ENCODE measurements around the gene POU2F3. TPM values are rescaled to one million over a fixed set of nuclear protein-coding genes. Genes with fewer than 3 reads are reported as not detected.
A peak's percentile ranks its signal among the peaks of the same experiment; 100 is the strongest.

Gene POU2F3
- polyA plus RNA-seq, 3 donors from 2014 or later: not detected

GRCh38 chr11:120283124-120283523 lies 43.2 kb downstream of the POU2F3 start:
- Mint-ChIP-seq H3K27ac (no peak overlapping the region), H3K9me3 (no peaks in the 10 kb centered on the region), H3K36me3 (no peaks in the 10 kb centered on the region), H3K4me1 (no peaks in the 10 kb centered on the region), H3K4me3 (no peak overlapping the region), H3K27me3 (ENCODE audit: low read depth in 3 of 3) (peaks cover 1 to 6% (median 3%) of the 10 kb centered on the region in 3 donors)
- DNase-seq: no peak

- Mint-ChIP-seq H3K27ac (no peak overlapping the region), H3K4me1 (no peaks in the 10 kb centered on the region), H3K4me3 (no peak overlapping the region), H3K27me3 (ENCODE audit: low read depth in 3 of 3) (peaks cover 5 to 8% (median 6%) of the 10 kb centered on the region in 3 donors), H3K36me3 (no peaks in the 10 kb centered on the region), H3K9me3 (no peaks in the 10 kb centered on the region)
- no peak for DNase-seq
Measured at GRCh38 chr11:120284272-120284671, 44.3 kb downstream of the POU2F3 start.

DNA sequence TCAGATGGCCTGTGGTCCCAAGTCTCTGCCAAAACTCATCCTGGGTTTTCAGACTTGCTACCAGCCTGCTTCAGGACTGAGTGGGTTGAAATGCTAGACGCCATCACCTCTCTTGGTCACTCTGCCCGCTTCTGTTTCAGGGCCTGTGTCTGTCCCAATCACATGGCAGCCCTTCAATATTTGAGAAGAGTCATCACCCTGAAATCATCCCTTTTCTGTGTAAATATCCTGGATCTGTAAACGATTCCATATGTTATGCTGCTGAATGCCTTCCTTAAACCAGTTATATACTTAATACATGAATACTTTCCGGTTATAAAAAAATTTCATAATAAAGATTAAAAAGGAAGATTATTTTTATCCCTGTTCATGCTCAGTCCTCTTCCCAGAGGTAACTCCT lies 45.3 kb downstream of the POU2F3 start:
- H3K4me1 Mint-ChIP-seq: no peaks in the 10 kb centered on the region
- no peak overlapping the region for H3K27ac Mint-ChIP-seq
- H3K36me3 Mint-ChIP-seq: no peaks in the 10 kb centered on the region
- no peak overlapping the region for H3K4me3 Mint-ChIP-seq
- no peaks in the 10 kb centered on the region for H3K9me3 Mint-ChIP-seq
- peaks cover 5 to 8% (median 7%) of the 10 kb centered on the region in 3 donors for H3K27me3 Mint-ChIP-seq (ENCODE audit: low read depth in 3 of 3)
- DNase-seq: no peak

- DNase-seq: no peak
- H3K36me3 Mint-ChIP-seq: no peaks in the 10 kb centered on the region
- no peak overlapping the region for H3K27ac Mint-ChIP-seq
- H3K4me3 Mint-ChIP-seq: no peak overlapping the region
- H3K27me3 Mint-ChIP-seq (ENCODE audit: low read depth in 3 of 3): peaks cover 2 to 8% (median 7%) of the 10 kb centered on the region in 3 donors
- no peaks in the 10 kb centered on the region for H3K4me1 Mint-ChIP-seq
- no peaks in the 10 kb centered on the region for H3K9me3 Mint-ChIP-seq
Measured at GRCh38 chr11:120288021-120288420, 48.1 kb downstream of the POU2F3 start.

- Mint-ChIP-seq H3K4me3 (peak overlapping the region in 1 of 5 donors; percentile 28), H3K27me3 (ENCODE audit: low read depth in 3 of 3) (peaks cover 6 to 8% (median 8%) of the 10 kb centered on the region in 3 donors), H3K4me1 (no peaks in the 10 kb centered on the region), H3K36me3 (no peaks in the 10 kb centered on the region), H3K9me3 (no peaks in the 10 kb centered on the region), H3K27ac (no peak overlapping the region)
- DNase-seq: no peak
Measured at GRCh38 chr11:120289426-120289825, 49.5 kb downstream of the POU2F3 start.

DNA sequence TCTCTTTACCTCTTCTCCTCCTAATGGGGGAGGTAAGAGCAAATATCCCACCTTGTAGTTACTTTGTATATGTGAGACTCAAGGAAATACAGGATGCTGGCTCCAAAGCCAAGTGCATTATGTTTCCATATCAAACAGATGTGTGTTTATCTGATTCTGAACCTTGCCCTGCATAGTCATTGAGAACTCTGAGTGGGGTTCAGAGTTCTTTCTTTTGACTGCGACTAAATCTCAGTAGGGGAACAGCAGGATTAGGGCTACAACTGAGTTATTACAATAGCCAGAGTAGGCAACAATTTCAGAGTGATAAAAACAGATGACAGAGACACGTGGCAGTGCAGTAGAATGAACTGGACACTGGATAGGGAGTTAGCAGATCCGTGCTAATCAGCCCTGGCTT lies 51.0 kb downstream of the POU2F3 start:
- Mint-ChIP-seq H3K4me3 (no peak overlapping the region), H3K27me3 (ENCODE audit: low read depth in 3 of 3) (peaks cover 8 to 13% (median 8%) of the 10 kb centered on the region in 3 donors), H3K4me1 (no peaks in the 10 kb centered on the region), H3K9me3 (no peaks in the 10 kb centered on the region), H3K36me3 (no peaks in the 10 kb centered on the region), H3K27ac (no peak overlapping the region)
- DNase-seq: no peak

- peaks cover 11 to 13% (median 12%) of the 10 kb centered on the region in 3 donors for H3K27me3 Mint-ChIP-seq (ENCODE audit: low read depth in 3 of 3)
- H3K27ac Mint-ChIP-seq: no peak overlapping the region
- no peaks in the 10 kb centered on the region for H3K4me1 Mint-ChIP-seq
Measured at GRCh38 chr11:120293038-120293800, 53.3 kb downstream of the POU2F3 start.

DNA sequence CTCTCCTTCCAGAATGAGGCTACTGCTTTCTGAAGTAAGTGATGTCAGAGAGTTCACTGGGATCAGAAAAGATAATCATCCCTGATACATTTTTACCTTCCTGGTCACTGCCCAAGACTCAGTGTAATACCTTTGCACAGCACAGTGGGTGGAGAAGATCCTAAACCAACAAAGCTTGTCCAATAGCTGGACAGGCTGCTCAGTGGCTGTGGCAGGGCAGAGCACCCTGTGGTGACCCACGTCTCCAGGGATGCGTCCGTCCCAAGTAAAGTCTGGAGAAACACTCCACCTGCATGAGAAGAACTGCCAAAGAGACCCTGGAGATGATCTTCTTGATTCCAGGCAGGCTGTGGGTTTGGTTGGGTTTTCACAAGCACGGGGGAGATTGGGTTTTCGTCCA lies 54.2 kb downstream of the POU2F3 start:
- H3K9me3 Mint-ChIP-seq: no peaks in the 10 kb centered on the region
- H3K36me3 Mint-ChIP-seq: no peaks in the 10 kb centered on the region
- no peak overlapping the region for H3K4me3 Mint-ChIP-seq
- H3K4me1 Mint-ChIP-seq: no peaks in the 10 kb centered on the region
- DNase-seq: no peak
- H3K27ac Mint-ChIP-seq: no peak overlapping the region
- H3K27me3 Mint-ChIP-seq (ENCODE audit: low read depth in 3 of 3): peaks cover 9 to 11% (median 9%) of the 10 kb centered on the region in 3 donors

More at GRCh38 chr11:120293038-120293800, 53.3 kb downstream of the POU2F3 start:
- H3K4me3 Mint-ChIP-seq: no peak overlapping the region
- no peaks in the 10 kb centered on the region for H3K9me3 Mint-ChIP-seq
- no peaks in the 10 kb centered on the region for H3K36me3 Mint-ChIP-seq
- no peak for DNase-seq

DNA sequence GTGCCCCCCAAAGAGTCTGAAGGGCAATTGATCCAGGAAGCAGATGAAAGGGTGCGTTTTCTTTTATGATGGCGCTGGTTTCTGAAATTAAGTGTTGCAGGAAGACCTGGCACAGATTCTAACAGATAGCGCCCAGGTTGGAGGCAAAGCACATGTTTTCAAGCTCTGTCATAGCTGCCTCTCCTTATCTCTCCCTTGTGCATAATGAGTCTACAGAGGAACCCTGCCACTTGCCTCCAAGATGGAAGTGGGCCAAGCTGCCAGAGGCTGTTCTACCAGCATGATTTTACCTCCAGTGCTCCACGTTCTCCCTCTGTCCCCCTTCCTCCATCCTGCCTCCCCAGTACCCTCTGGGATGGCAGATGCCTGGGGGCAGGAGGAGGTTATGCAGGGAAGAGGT lies 55.2 kb downstream of the POU2F3 start:
- Mint-ChIP-seq H3K27me3 (ENCODE audit: low read depth in 3 of 3) (peaks cover 6 to 11% (median 9%) of the 10 kb centered on the region in 3 donors), H3K36me3 (no peaks in the 10 kb centered on the region)

GRCh38 chr11:120296554-120296953 lies 56.6 kb downstream of the POU2F3 start:
- Mint-ChIP-seq H3K9me3 (no peaks in the 10 kb centered on the region), H3K27me3 (ENCODE audit: low read depth in 3 of 3) (peaks cover 6 to 15% (median 9%) of the 10 kb centered on the region in 3 donors), H3K4me3 (no peak overlapping the region), H3K36me3 (no peaks in the 10 kb centered on the region), H3K4me1 (no peaks in the 10 kb centered on the region), H3K27ac (no peak overlapping the region)
- DNase-seq: no peak

More for the DNA sequence above, 55.2 kb downstream of the POU2F3 start:
- no peaks in the 10 kb centered on the region for H3K9me3 Mint-ChIP-seq
- H3K27ac Mint-ChIP-seq: no peak overlapping the region
- DNase-seq: no peak
- no peaks in the 10 kb centered on the region for H3K4me1 Mint-ChIP-seq
- no peak overlapping the region for H3K4me3 Mint-ChIP-seq

DNA sequence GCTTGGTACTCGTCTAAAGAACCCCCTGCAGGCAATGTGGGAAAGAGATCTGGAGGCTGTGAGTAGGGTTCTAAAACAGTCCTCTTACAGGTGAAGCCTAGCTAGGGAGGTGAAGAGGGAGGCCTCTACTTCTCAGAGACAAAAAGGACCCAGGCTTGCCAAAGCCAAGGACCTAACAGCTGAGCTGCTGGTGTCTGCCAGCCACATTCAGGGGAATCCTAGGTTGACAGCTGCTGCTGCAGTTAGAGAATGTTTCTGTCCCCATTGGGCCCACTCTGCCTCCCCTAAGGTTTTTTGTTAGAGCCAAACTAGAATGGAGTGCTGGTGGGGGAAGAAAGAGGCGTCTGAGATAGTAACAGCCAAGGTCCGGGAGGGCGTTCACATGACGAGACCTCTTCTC lies 58.5 kb downstream of the POU2F3 start:
- no peaks in the 10 kb centered on the region for H3K9me3 Mint-ChIP-seq
- no peak for DNase-seq
- H3K36me3 Mint-ChIP-seq: no peaks in the 10 kb centered on the region
- H3K4me1 Mint-ChIP-seq: no peaks in the 10 kb centered on the region
- no peak overlapping the region for H3K27ac Mint-ChIP-seq
- peaks cover 4 to 16% (median 7%) of the 10 kb centered on the region in 3 donors for H3K27me3 Mint-ChIP-seq (ENCODE audit: low read depth in 3 of 3)
- no peak overlapping the region for H3K4me3 Mint-ChIP-seq

DNA sequence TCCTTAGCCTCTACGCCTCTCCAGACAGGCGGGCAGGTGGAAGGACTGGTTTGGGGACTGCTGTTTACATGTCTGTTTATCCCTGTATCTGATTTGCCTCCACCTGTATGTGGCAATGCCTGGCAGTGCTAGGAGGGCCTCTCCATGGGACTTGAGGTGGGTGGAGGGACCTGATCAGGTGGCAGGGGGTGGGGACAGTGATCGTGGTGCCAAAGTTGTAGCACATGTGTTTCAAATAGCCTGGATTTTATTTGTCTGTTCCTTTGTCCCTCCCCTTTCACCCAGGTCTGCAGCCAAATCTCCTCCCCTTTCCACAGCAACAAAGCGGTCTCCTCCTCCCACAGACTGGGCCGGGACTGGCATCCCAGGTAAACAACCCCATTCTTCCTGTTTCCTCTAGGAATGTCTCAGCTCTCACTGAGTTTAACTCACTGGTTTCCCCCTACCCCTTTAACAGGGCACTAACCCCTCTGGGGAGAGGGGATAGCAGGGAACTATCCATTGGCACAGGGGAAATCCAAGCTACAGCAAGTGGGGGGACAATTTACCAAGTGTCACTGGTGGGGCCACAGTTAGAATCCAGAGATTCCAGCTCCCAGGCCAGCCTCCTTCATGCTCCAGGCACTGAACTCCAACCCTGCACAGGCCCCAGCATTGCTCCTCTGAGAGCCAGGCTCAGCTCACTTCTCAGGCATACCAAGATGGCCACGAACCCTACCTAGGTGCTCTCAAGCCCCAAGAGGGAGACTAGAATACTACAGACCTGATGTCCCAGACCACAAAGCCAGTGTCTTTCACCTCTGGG lies 62.3 kb downstream of the POU2F3 start:
- Mint-ChIP-seq H3K4me3 (no peak overlapping the region), H3K36me3 (no peaks in the 10 kb centered on the region), H3K27ac (no peak overlapping the region), H3K9me3 (no peaks in the 10 kb centered on the region), H3K4me1 (no peaks in the 10 kb centered on the region), H3K27me3 (ENCODE audit: low read depth in 3 of 3) (peaks cover 4 to 8% (median 7%) of the 10 kb centered on the region in 3 donors)
- DNase-seq: no peak

- H3K4me3 Mint-ChIP-seq: no peak overlapping the region
- H3K9me3 Mint-ChIP-seq: no peaks in the 10 kb centered on the region
- peaks cover under 1 to 8% (median 4%) of the 10 kb centered on the region in 3 donors for H3K27me3 Mint-ChIP-seq (ENCODE audit: low read depth in 3 of 3)
- DNase-seq: peak; percentile 27 to 44 (median 39)
- H3K36me3 Mint-ChIP-seq: no peaks in the 10 kb centered on the region
- no peak overlapping the region for H3K27ac Mint-ChIP-seq
- no peaks in the 10 kb centered on the region for H3K4me1 Mint-ChIP-seq
Measured at GRCh38 chr11:120303004-120303637, 63.2 kb downstream of the POU2F3 start.

- no peak overlapping the region for H3K4me3 Mint-ChIP-seq
- no peaks in the 10 kb centered on the region for H3K9me3 Mint-ChIP-seq
- DNase-seq: no peak
- no peaks in the 10 kb centered on the region for H3K36me3 Mint-ChIP-seq
- H3K27ac Mint-ChIP-seq: no peak overlapping the region
- H3K4me1 Mint-ChIP-seq: no peaks in the 10 kb centered on the region
- H3K27me3 Mint-ChIP-seq (ENCODE audit: low read depth in 3 of 3): peaks cover 0 to 8% (median 4%) of the 10 kb centered on the region in 3 donors
Measured at GRCh38 chr11:120304526-120304925, 64.6 kb downstream of the POU2F3 start.
